ENCODE results near the gene CKMT2.

- TF ChIP-seq CTCF (IDR thresholded peaks at IDR 0.05; ENCODE audit: insufficient read depth, low read length) = no peak
- TF ChIP-seq POLR2AphosphoS5 (IDR thresholded peaks at IDR 0.05; ENCODE audit: low read depth) = no peak
- TF ChIP-seq SPI1 (IDR thresholded peaks at IDR 0.05; ENCODE audit: borderline replicate concordance, low read depth) = no peak
- no peak for TF ChIP-seq REST (IDR thresholded peaks at IDR 0.05; ENCODE audit: insufficient replicate concordance, low read depth)
- TF ChIP-seq GABPA (IDR thresholded peaks at IDR 0.05; ENCODE audit: low read depth) = no peak
These were observed 36.8 kb downstream of the CKMT2 start for GRCh38 chr5:81269751-81270393.

Data from HL-60 (cell line).